SU-DHL-6 (cell line): Measurements from ENCODE around the gene BMPR1B.

Source experiments
- H2AFZ ChIP-seq: fragments of 200-600 bp; sonication (generic); 2 replicates; pipeline ENCODE4 v1.6.1; 2014; ENCODE audit warnings: low read depth, mild to moderate bottlenecking, moderate library complexity, mixed read lengths, antibody characterized with exemption, low read length; ENCODE audit not compliant: severe bottlenecking
- H3F3A ChIP-seq: fragments of 200-600 bp; shearing (Covaris generic); 2 replicates; pipeline ENCODE4 v1.6.0; 2016; ENCODE audit warnings: antibody characterized with exemption, mild to moderate bottlenecking; ENCODE audit not compliant: insufficient read depth
- H3K27ac ChIP-seq: fragments of 200-600 bp; sonication (generic); 2 replicates; pipeline ENCODE4 v1.5.1; 2016; ENCODE audit warnings: low read depth, mild to moderate bottlenecking, low read length, moderate library complexity, mixed read lengths
- H3K27me3 ChIP-seq: fragments of 200-600 bp; sonication (generic), shearing (Covaris generic); 2 replicates; pipeline ENCODE4 v1.6.0; 2014; ENCODE audit warnings: mild to moderate bottlenecking, low read length
- H3K36me3 ChIP-seq: fragments of 200-600 bp; sonication (generic); 2 replicates; pipeline ENCODE4 v1.6.1; 2014; ENCODE audit warnings: mild to moderate bottlenecking, low read length, mixed read lengths
- H3K4me2 ChIP-seq: fragments of 300-600, 200-600 bp; shearing (Covaris generic), sonication (generic); 2 replicates; pipeline ENCODE4 v1.6.0; 2014; ENCODE audit warnings: low read length, low read depth, mild to moderate bottlenecking; ENCODE audit not compliant: poor library complexity, severe bottlenecking
- H3K4me3 ChIP-seq: fragments of 200-600 bp; sonication (generic); 2 replicates; pipeline ENCODE4 v1.5.1; 2014; ENCODE audit warnings: antibody characterized with exemption, low read length, mild to moderate bottlenecking, mixed read lengths; ENCODE audit not compliant: insufficient read depth, poor library complexity, severe bottlenecking
- H3K79me2 ChIP-seq: fragments of 200-600 bp; sonication (generic); 2 replicates; pipeline ENCODE4 v1.6.1; 2014; ENCODE audit warnings: mild to moderate bottlenecking, low read length, moderate library complexity; ENCODE audit not compliant: insufficient read depth
- H3K9ac ChIP-seq: fragments of 200-600 bp; sonication (generic); 2 replicates; pipeline ENCODE4 v1.7.0; 2014; ENCODE audit warnings: mild to moderate bottlenecking, low read length
- H3K9me2 ChIP-seq: fragments of 200-600 bp; sonication (generic); replicated peaks from 2 replicates; pipeline ENCODE4 v1.6.1; 2014; ENCODE audit warnings: low read length; ENCODE audit not compliant: insufficient read depth
- H3K9me3 ChIP-seq: fragments of 200-600 bp; sonication (generic); 2 replicates; pipeline ENCODE4 v1.6.1; 2014; ENCODE audit warnings: low read length, mixed read lengths; ENCODE audit not compliant: insufficient read depth
- H4K20me1 ChIP-seq: fragments of 200-600 bp; sonication (generic); 2 replicates; pipeline ENCODE4 v1.6.1; 2014; ENCODE audit warnings: low read depth, mild to moderate bottlenecking, antibody characterized with exemption, low read length, moderate library complexity, mixed read lengths
- EZH2phosphoT487 ChIP-seq: fragments of 200-600 bp; sonication (generic), shearing (Covaris generic); conservative IDR thresholded peaks from 2 replicates; pipeline ENCODE4 v1.6.1; 2018; ENCODE audit warnings: mild to moderate bottlenecking, antibody characterized with exemption, low read length, moderate library complexity, mixed read lengths
- TF ChIP-seq, protein P1 (sequence below): fragments of 200-600 bp; sonication (generic); IDR thresholded peaks from one replicate; pipeline ENCODE4 v1.5.1; 2017; ENCODE audit warnings: antibody characterized with exemption, mild to moderate bottlenecking, low read length, moderate library complexity; ENCODE audit not compliant: insufficient read depth, poor library complexity, severe bottlenecking

BMPR1B gene

GRCh38 chr4:95118497-95118896, 360.7 kb downstream of the BMPR1B start:
- Histone ChIP-seq H3K27ac (no peak overlapping the region), H3K4me3 (no peak overlapping the region), H3K79me2 (no peaks in the 10 kb centered on the region), H3K36me3 (no peaks in the 10 kb centered on the region), H2AFZ (no peak overlapping the region), H3K9ac (no peak overlapping the region), H3K9me3 (no peaks in the 10 kb centered on the region), H3F3A (no peaks in the 10 kb centered on the region), H3K9me2 (no peaks in the 10 kb centered on the region), H4K20me1 (no peaks in the 10 kb centered on the region), H3K4me2 (no peak overlapping the region), H3K27me3 (no peaks in the 10 kb centered on the region)
- TF ChIP-seq EZH2phosphoT487: no peak
- TF ChIP-seq, protein P1, sequence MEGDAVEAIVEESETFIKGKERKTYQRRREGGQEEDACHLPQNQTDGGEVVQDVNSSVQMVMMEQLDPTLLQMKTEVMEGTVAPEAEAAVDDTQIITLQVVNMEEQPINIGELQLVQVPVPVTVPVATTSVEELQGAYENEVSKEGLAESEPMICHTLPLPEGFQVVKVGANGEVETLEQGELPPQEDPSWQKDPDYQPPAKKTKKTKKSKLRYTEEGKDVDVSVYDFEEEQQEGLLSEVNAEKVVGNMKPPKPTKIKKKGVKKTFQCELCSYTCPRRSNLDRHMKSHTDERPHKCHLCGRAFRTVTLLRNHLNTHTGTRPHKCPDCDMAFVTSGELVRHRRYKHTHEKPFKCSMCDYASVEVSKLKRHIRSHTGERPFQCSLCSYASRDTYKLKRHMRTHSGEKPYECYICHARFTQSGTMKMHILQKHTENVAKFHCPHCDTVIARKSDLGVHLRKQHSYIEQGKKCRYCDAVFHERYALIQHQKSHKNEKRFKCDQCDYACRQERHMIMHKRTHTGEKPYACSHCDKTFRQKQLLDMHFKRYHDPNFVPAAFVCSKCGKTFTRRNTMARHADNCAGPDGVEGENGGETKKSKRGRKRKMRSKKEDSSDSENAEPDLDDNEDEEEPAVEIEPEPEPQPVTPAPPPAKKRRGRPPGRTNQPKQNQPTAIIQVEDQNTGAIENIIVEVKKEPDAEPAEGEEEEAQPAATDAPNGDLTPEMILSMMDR: no peak

DNA sequence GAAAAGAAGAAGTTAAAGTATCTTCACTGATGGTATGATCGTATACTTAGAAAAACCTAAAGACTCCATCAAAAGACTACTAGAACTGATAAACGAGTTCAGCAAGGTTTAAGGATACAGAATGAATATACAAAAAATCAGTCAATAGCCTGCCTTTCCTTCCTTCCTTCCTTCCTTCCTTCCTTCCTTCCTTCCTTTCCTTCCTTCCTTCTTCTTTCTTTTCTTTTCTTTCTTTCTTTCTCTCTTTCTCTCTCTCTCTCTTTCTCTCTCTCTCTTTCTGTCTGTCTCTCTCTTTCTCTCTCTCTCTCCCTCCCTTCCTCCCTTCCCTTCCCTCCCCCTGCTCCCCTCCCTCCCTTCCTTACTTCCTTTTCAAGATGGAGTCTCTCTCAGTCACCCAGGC, 362.7 kb downstream of the BMPR1B start:
- Histone ChIP-seq H3F3A (no peaks in the 10 kb centered on the region), H3K4me3 (no peak overlapping the region), H3K27me3 (no peaks in the 10 kb centered on the region), H4K20me1 (no peaks in the 10 kb centered on the region), H3K9ac (no peak overlapping the region), H3K9me2 (no peaks in the 10 kb centered on the region), H3K9me3 (no peaks in the 10 kb centered on the region), H3K79me2 (no peaks in the 10 kb centered on the region), H3K27ac (no peak overlapping the region), H3K4me2 (no peak overlapping the region), H2AFZ (no peak overlapping the region), H3K36me3 (no peaks in the 10 kb centered on the region)
- TF ChIP-seq, protein P1: no peak
- TF ChIP-seq EZH2phosphoT487: no peak

GRCh38 chr4:95122001-95122400, 364.2 kb downstream of the BMPR1B start:
- Histone ChIP-seq H3K9me2 (no peaks in the 10 kb centered on the region), H3K4me2 (no peak overlapping the region), H3K27ac (no peak overlapping the region), H3K27me3 (no peaks in the 10 kb centered on the region), H3K79me2 (no peaks in the 10 kb centered on the region), H3F3A (no peaks in the 10 kb centered on the region), H3K9ac (no peak overlapping the region), H2AFZ (no peak overlapping the region), H4K20me1 (no peaks in the 10 kb centered on the region), H3K36me3 (no peaks in the 10 kb centered on the region), H3K4me3 (no peak overlapping the region), H3K9me3 (no peaks in the 10 kb centered on the region)
- TF ChIP-seq, protein P1: no peak
- TF ChIP-seq EZH2phosphoT487: no peak

GRCh38 chr4:95124906-95125504, 367.2 kb downstream of the BMPR1B start:
- H2AFZ ChIP-seq: no peak overlapping the region
- no peaks in the 10 kb centered on the region for H3K27me3 ChIP-seq
- H3K27ac ChIP-seq: no peak overlapping the region
- no peak overlapping the region for H3K4me2 ChIP-seq
- H3K9me3 ChIP-seq: no peaks in the 10 kb centered on the region
- no peaks in the 10 kb centered on the region for H3F3A ChIP-seq
- H4K20me1 ChIP-seq: no peaks in the 10 kb centered on the region
- TF ChIP-seq EZH2phosphoT487: no peak
- TF ChIP-seq, protein P1: no peak
- H3K79me2 ChIP-seq: no peaks in the 10 kb centered on the region
- H3K4me3 ChIP-seq: no peak overlapping the region
- H3K36me3 ChIP-seq: no peaks in the 10 kb centered on the region
- no peak overlapping the region for H3K9ac ChIP-seq
- H3K9me2 ChIP-seq: no peaks in the 10 kb centered on the region
